HG03139 (cell line): ENCODE data around the gene FNDC3B.
"Not testable (repeated sequence)": the region's sequence is repeated elsewhere in the genome, so short reads cannot be mapped to it uniquely, and the experiment has no call there.

Source experiments
- ATAC-seq: cut with Tn5 transposase; IDR thresholded peaks from one replicate; pipeline ENCODE4 v1.9.1; 2021; ENCODE audit not compliant: unreplicated experiment

Gene FNDC3B

DNA sequence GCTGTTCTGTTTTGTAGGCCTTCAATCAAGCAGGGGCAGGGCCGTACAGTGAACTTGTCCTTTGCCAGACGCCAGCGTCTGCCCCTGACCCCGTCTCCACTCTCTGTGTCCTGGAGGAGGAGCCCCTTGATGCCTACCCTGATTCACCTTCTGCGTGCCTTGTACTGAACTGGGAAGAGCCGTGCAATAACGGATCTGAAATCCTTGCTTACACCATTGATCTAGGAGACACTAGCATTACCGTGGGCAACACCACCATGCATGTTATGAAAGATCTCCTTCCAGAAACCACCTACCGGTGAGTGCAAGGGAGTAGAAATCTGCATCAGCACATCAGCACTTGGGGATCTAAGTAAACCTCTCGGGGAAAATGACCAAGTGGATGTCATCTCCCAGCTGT is 313.4 kb downstream of the FNDC3B start:
- ATAC-seq = no peak

DNA sequence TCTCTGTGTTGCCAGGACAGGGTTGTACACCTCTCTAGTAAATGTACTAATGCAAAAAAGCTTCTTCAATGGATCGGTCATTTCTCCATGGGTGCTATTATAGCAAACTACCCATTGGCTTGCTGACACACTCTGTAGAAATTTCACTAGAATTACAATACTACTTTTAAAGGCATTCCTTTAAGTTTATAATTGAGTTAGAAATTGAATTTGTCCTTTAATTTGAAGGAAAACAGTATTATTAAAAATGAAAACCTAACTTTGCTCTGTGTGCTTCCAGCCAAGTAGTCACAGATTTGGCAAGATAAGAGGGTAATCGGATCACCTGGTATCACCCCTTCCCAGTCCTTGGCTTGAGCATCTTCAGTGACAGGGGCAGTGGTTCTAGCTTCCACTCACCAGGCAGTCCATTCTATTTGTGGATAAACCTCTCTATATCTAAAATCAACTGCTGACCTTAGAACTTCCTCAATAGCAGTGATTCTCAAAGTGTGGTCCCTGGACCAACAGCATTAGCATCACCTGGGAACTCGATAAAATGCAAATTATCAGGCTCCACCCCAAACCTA is 315.6 kb downstream of the FNDC3B start:
- ATAC-seq = no peak

DNA sequence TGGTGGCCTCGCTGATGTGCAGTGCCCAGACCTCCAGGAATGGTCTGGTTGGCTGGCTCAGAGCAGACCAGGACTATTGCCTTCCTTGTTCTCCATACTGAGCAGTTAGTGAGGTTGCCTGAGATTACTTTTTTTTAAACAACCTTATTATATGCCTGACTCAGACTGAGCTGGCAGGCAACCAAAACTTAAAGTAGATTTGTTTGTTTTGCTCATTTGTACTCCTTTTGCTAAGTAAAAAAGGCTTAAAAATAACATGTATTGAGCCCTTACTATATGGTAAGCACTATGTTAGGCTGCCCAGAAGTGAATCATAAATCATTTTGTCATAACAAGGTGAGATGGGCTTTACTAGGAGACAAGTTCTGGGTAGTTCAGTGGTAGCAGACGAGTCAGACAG is 316.5 kb downstream of the FNDC3B start:
- no peak for ATAC-seq

DNA sequence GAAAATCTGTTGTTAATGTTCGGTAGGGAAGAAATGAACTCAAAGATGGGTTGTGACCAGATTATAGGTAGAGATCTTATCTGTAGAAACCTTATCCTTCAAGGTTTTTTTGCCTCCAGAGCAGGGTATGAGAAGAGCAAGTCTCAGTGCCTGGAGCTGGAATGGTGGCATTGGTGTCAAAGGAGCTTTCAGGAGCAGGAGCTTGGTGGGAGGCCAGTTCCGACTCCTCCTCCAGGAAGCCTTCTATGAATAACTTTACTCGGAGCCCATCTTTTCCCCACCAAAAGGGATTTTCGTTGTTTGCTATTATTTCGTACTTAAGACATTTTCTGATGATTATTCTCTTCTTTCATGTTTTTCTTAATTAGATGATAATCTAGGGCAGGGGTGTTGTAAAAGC is 317.0 kb downstream of the FNDC3B start:
- no peak for ATAC-seq

DNA sequence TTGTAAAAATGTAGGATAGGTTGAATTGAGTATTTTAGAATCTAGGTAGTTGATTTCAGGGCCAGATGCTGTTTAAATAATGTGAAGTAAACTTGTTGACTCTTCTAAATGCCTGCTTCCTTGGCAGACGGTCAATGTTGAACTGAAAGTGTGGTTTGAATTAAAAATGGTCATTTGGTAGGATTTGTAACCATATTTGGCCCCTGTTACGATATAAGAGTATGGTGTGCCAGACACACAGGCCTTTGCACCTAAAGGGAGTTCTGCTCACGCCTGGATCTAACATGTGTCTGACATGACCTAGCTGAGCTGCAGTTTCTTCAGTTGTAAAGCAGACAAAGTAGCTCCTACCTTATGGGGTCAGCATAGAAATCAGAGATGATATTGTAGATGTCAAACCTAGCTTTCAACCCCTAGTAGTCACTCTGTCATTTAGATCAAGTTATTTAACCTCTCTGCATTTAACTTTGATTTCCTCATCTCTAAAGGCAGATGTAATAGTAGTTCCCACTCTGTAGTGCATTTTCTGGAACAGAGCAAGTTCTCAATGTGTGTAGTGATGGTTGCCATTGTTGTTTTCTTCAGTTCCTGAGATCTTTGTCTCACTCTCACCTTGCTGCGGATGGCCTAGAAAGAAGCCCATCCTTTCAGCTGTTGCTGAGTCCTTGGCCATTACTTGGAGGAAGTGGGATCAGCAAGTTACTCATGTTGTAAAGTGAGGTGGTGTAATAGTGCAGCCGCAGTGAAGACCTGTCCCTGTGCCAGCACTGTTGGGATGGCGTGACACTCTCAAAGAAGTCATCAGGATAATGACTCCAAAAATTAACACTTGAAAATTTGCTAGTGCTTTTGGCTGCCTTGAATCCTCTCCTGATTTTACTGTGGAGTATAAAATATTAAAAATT is 318.7 kb downstream of the FNDC3B start:
- ATAC-seq = no peak

DNA sequence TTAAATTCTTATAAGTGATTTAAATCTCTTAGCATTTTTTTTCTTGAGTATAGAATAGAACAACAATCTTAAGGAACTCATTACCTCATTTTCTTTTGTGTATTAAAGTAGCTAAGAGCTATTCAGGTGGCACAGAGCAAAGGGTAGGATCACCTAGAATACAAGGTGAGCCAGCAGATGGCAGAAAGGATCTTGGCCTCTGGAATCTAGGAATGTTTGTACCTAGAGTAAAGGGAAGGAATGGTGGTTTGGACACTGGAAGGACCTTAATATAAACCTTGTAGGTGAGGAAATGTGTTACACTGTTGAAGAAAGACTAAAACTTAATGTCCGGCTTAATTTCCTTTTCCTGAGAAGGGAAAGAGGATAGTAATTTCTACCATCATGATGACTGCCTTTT is 319.9 kb downstream of the FNDC3B start:
- ATAC-seq = no peak

DNA sequence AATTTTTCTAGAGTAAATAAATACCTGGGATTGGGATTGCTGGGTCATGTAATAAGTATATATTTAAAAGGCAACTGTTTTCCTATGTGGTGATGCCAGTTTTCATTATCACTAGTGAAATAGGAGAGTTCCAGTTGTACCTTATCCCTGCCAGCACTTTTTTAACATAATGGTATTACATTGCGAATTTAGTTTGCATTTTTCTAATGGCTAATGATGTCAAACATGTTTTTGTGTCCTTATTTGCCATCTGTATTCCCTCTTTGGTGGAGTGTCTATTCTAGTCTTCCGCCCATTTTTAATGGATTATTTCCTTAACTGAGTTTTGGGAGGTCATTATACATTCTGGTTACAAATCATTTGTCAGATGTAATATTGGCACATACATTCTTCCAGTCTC is 320.6 kb downstream of the FNDC3B start:
- no peak for ATAC-seq

DNA sequence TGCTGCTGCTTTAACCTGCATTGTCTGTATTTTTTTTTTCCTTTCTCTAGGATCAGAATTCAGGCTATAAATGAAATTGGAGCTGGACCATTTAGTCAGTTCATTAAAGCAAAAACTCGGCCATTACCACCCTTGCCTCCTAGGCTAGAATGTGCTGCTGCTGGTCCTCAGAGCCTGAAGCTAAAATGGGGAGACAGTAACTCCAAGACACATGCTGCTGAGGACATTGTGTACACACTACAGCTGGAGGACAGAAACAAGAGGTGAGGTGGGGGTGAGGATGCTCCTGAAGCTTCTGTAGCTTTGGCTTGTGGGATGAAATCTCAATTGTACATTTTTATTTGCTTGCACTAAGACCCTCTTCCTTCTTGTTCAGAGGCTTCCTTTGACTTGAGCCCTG is 323.2 kb downstream of the FNDC3B start:
- no peak for ATAC-seq

DNA sequence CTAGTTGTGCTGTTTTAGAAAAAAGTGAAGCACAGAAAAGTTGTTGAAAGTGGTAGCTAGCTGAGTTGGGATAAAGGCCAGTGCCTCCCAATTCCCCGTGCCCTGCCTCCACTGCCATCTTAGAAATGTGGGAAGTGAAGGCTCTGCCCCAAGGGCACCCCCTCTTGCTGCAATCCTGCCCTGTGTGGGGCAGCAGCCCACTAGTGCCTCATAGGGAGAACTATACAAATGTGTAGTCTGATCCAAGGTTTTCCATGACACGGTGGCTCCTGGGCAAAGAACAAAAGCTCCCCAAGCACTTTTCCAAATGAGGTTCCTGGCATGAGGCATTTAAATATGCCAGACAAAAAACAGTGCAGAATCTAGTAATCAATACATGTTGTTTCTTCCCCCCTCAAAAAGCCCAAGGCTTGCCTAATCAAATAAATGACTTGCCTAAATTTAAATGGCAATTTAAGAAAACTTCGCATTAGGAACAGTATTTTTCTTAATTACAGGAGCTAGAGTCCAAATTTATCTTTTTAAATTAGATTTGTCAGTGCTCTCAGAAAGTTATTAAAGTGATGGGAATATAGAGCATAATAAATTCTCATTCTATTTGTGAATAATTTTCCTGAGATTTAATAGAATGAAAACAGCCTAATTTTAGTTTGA is 325.1 kb downstream of the FNDC3B start:
- no peak for ATAC-seq

DNA sequence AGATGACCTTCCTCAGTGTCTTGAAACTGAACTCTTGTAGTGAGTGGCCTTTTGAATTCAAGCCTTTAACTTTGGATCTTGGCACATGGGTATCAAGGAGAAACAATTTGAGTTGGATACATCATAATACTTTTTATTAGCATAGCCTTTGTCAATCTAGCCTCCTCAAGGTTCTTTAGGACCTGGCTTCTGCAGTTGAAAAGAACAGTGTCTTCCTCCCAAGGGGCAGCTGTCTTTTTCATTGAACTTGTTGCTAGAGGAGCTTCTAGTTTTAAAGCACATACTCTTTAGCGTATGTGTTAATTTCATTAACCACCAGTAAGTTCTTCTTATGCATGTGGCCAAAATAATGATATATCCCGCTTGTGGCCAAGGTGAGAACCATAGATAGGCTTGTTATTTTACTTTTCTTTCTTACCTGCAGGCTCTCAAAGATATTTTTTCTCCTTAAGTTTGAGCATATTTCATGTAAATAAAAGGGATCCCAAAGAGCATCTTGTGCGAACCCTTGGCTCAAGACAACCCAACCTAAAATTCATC is 325.7 kb downstream of the FNDC3B start:
- no peak for ATAC-seq

DNA sequence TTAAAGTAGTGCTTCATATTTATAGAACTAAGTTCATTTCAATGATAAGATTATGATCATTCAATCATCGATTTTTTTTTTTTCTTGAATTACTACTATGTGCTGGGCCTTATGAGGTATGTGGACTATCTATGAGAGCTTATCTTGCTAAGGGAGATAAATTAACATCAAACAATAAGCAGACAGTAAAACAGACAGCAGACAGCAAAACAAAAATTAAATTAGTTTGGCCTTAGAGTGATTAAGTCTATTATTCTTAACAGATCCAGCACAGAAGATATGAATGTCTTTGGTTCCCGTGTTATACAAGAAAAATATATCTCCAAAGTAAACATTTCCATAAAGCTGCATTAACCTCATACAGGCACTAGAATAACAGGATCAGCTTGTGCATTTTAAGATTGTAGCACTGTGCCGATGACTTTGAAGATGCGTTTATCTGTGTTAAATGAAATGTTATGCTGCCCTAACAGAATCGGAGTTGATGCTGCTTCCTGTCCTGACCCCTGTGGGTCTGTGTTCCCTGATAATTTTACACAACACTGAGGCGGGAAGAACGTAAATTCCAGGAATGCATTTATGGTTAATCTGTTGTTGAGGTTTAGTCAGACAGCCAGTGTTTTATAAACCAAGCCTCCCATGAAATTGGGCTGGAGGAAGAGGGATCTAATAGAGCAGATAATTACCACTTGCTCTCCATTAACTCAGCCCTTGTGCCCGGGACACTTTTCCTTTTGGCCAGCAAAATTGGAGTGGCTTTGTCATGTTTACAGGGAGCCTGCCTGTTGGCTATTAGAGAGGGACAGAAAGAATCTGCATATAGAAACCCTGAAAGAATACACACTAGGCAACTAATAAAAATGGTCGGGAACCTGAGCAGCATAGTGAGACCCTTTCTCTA is 328.1 kb downstream of the FNDC3B start:
- no peak for ATAC-seq

DNA sequence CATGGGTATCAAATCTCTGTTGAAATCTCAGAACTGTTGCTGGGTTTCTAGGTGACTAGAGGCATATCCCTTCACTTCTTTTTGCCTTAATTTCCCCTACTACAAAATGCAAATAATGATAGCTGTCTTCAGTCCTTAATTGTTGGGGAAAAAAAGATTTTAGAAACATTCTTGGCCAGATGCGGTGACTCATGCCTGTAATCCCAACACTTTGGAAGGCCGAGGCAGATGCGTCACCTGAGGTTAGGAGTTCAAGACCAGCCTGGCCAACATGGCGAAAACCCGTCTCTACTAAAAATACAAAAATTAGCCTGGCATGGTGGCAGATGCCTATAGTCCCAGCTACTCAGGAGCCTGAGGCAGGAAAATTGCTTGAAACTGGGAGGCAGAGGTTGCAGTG is 329.2 kb downstream of the FNDC3B start:
- ATAC-seq = not testable (repeated sequence)

DNA sequence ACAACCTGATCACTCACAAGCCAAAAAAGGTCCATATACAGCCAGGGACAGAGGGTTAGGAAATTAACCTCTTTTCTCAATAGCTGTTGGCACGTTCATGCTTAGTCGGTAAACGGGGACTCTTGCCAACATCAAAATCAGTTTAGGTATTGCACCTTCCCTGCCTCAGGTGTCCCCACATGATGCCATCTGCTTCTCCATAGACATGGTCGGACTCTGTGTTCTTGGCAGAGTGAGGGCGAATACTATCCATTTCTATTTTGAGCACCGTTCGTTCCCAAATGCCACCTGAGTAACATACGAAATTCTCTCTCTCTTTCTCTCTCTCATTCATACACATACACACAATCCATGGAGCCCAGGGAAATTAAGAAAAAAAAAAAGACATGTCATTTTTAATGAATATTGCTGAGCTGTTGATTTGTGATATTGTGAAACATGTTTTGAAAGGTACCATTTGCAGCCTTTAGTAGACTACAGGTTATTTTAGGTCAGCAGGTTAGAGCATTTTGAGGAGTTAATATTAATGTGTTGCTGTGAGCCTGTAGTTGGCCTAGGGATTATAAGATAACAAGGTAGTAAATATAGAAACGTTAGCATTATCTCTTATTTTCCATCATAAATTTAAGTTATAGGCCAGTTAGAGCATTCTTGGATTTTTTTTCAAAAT is 330.3 kb downstream of the FNDC3B start:
- no peak for ATAC-seq

DNA sequence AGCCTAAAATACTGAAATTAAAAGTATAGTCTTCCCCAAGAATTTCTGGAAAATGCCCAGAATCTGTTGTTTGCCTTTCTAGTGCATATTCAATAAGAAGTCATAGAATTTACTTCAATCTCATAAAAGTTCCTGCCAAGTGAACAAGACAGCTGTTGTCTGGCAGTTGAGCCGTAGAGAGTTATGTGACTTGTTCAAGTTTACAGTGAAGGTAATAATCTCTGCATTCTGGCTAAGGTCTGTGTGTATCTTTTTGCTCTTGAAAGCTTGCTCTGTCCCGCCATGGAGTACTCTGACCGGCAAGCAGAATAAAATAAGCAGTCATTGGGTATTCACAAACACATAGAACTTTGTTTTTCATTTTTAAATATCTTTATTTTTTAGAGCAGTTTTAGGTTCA is 331.0 kb downstream of the FNDC3B start:
- ATAC-seq = no peak

DNA sequence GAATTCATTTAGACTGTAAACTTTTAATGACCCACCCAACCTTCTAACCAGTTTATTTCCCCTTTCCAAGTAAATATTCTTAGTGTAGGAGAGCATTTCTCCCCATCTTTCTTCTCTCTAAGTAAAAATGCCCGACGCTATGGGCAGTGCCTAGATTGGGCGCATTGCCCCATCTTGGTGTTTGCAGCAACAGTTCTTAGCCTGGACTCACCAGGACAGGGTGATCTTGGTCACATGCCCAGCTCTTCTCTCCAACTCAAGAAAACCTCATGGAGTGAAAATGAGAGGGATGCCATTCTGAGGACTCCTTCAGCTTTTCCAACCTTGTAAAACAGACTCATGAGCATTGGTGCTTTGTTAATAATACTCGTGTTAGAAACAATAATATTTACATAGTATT is 332.2 kb downstream of the FNDC3B start:
- no peak for ATAC-seq

DNA sequence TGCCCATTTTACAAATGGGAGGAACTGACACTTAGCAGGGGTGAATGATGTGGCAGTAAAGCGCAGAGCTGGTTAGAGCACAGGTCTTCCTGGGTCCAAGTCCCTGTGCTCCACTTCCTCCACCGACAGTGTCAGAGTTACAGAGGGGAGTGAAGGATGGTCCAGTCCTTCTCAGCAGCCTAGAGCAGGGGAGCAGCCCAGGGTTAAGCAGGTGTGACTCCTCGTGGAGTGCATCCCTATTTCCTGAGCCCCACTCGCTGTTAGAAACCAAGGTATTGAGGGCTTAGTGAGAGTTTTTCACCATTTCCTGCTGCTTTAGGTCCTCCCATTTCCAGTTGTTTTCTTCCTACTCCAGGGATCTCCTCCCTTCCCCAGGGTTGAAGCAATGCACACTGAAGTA is 333.5 kb downstream of the FNDC3B start:
- ATAC-seq = no peak

DNA sequence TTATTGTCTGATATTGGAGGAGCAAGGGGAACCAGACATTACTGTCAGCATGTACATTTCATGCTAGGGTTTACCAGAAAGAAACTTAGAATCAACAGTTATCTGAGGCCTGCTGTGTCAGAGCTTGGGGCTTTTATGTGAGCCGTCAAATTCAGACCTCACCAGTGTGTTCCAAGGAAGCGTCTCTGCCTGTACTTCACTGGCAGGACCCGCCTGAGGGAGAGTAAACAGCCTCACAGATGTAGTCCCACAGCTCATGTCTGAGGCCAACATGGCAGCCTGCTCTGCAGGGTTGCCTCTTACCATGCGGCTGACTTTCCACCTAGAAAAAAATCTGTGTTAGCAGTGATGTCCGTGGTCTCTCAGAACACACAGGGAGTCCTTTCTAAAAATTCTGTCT is 334.5 kb downstream of the FNDC3B start:
- no peak for ATAC-seq

DNA sequence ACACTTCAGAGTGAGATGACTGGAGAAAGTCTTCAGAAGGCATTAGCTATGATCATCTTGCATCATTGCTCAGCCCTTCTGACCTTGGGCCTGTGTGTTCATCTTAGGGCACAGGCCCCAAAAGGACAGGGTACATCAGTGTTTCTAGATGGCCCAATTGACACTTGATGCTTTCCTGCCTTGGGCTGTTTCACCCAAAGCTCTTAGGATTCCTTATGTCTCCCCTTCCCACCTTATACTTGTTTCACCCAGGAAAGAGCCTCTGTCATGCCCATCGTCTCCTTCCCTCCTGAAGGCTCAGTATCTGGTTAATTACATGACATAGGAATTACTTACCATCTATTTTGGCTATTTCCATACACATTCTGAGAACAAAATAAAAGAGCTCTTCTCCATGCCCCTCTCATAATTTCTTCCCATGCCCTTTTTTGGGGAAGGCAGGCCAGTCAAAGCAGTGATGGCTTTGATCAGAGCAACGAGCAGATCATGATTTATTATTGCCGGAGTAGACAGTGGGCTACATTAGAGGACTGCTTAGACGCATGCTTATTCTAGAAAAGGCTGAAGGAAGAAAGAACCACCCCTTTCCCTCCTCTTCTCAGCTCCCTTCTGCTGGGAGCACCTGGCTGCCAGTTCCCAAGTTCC is 335.9 kb downstream of the FNDC3B start:
- no peak for ATAC-seq

DNA sequence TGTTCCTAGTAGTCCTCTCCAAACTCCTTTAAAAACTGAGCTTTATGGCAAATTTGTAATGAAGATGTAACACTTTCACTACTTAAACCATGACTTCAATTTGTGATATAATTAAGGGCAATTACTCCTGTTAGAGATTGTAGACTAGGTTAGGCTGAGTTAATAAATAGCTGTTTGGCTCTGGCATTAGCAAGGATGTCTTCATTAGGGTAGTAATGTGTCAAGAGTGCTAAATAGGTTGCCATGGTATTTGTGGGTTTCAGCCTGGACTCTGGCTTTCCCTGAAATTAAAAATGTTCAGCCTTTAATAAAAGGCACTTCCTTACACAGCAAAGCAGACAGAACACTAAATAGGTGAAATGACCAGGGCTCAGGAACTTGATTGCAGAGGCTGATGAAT is 337.0 kb downstream of the FNDC3B start:
- no peak for ATAC-seq

DNA sequence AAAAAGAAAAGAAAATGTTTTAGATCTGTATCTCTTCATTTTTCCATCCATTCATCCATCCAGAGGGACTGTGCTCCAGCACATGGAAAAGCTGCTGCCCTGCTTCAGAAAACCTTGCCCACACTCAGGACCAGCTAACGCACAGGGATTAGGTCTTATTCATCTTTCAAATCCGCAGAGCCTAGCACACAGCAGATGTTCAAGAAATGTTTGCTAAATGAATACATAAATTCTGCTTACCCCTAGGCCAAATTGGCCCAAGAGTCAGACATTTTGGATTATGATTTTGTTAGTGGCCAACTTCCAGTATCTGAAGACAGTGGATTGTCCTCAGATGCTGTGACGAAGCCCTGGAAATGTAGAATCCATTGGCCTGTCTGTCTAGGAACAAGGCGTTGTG is 337.5 kb downstream of the FNDC3B start:
- no peak for ATAC-seq
